ENCODE measurements around the gene FAM118A.

Gene FAM118A

GRCh38 chr22:45330548-45330947, 20.8 kb downstream of the FAM118A start:
- in situ Hi-C loops (cut with MboI; ENCODE audit: low sequenced_read_pairs, unreplicated experiment) = no loop called here
- no peak for DNase-seq (ENCODE audit: low spot score)
- no peak for TF ChIP-seq CTCF (IDR thresholded peaks at IDR 0.05; ENCODE audit: borderline replicate concordance, control extremely low read depth, extremely low read depth, insufficient read depth, missing control alignments)

- in situ Hi-C loops (cut with MboI; ENCODE audit: low sequenced_read_pairs, unreplicated experiment) = no loop called here
- no peak for TF ChIP-seq CTCF (IDR thresholded peaks at IDR 0.05; ENCODE audit: borderline replicate concordance, control extremely low read depth, extremely low read depth, insufficient read depth, missing control alignments)
- DNase-seq (ENCODE audit: low spot score) = no peak
Observed at GRCh38 chr22:45331486-45331885, 21.8 kb downstream of the FAM118A start.

- in situ Hi-C loops (cut with MboI; ENCODE audit: low sequenced_read_pairs, unreplicated experiment) = no loop called here
- no peak for TF ChIP-seq CTCF (IDR thresholded peaks at IDR 0.05; ENCODE audit: borderline replicate concordance, control extremely low read depth, extremely low read depth, insufficient read depth, missing control alignments)
- no peak for DNase-seq (ENCODE audit: low spot score)
Observed at GRCh38 chr22:45332001-45332400, 22.3 kb downstream of the FAM118A start.

- TF ChIP-seq CTCF (IDR thresholded peaks at IDR 0.05; ENCODE audit: borderline replicate concordance, control extremely low read depth, extremely low read depth, insufficient read depth, missing control alignments) = no peak
- DNase-seq (ENCODE audit: low spot score) = no peak
- in situ Hi-C loops (cut with MboI; ENCODE audit: low sequenced_read_pairs, unreplicated experiment) = no loop called here
Observed at GRCh38 chr22:45334068-45334467, 24.3 kb downstream of the FAM118A start.

GRCh38 chr22:45334528-45334927, 24.8 kb downstream of the FAM118A start:
- DNase-seq (ENCODE audit: low spot score) = no peak
- in situ Hi-C loops (cut with MboI; ENCODE audit: low sequenced_read_pairs, unreplicated experiment) = no loop called here
- TF ChIP-seq CTCF (IDR thresholded peaks at IDR 0.05; ENCODE audit: borderline replicate concordance, control extremely low read depth, extremely low read depth, insufficient read depth, missing control alignments) = no peak

- TF ChIP-seq CTCF (IDR thresholded peaks at IDR 0.05; ENCODE audit: borderline replicate concordance, control extremely low read depth, extremely low read depth, insufficient read depth, missing control alignments) = no peak
- DNase-seq (ENCODE audit: low spot score) = no peak
- in situ Hi-C loops (cut with MboI; ENCODE audit: low sequenced_read_pairs, unreplicated experiment) = no loop called here
Observed at GRCh38 chr22:45335021-45335818, 25.5 kb downstream of the FAM118A start.
